KOPT-K1 (cell line): ENCODE results near the gene CLEC12A.
"Not testable (repeated sequence)": the region's sequence is repeated elsewhere in the genome, so short reads cannot be mapped to it uniquely, and the experiment has no call there.

Source experiments
- H3K27ac ChIP-seq: fragments of 200-600 bp; sonication (generic); 2 replicates; pipeline ENCODE4 v1.5.1; 2016; ENCODE audit warnings: antibody characterized with exemption, mild to moderate bottlenecking, low read depth, low read length; ENCODE audit not compliant: poor library complexity, severe bottlenecking
- H3K36me3 ChIP-seq: fragments of 200-600 bp; sonication (generic); 2 replicates; pipeline ENCODE4 v1.5.1; 2017; ENCODE audit warnings: antibody characterized with exemption, mild to moderate bottlenecking, low read length, moderate library complexity; ENCODE audit not compliant: insufficient read depth
- H3K9me3 ChIP-seq: fragments of 200-600 bp; sonication (generic); 2 replicates; pipeline ENCODE4 v1.5.1; 2017; ENCODE audit warnings: antibody characterized with exemption, low read length, mild to moderate bottlenecking; ENCODE audit not compliant: insufficient read depth, poor library complexity, severe bottlenecking

CLEC12A gene

GRCh38 chr12:9992296-9992695, 21.1 kb downstream of the CLEC12A start:
- Histone ChIP-seq H3K36me3 (no peaks in the 10 kb centered on the region), H3K9me3 (no peaks in the 10 kb centered on the region), H3K27ac (no peak overlapping the region)

GRCh38 chr12:9999016-9999415, 27.8 kb downstream of the CLEC12A start, which contains the start of gene CLEC1B:
Gene CLEC1B, minus strand, starts transcription at chr12:9999121. Its CDS starts 21 bp downstream, at chr12:9999100.
- H3K27ac ChIP-seq: no peak within 1 kb of the TSS

GRCh38 chr12:10001171-10001776, 30.1 kb downstream of the CLEC12A start:
- H3K36me3 ChIP-seq: no peaks in the 10 kb centered on the region
- no peaks in the 10 kb centered on the region for H3K9me3 ChIP-seq
- no peak overlapping the region for H3K27ac ChIP-seq

More at GRCh38 chr12:9999016-9999415, 27.8 kb downstream of the CLEC12A start, which contains the start of gene CLEC1B:
- no peaks in the 10 kb centered on the region for H3K36me3 ChIP-seq
- no peaks in the 10 kb centered on the region for H3K9me3 ChIP-seq

- Histone ChIP-seq H3K9me3 (no peaks in the 10 kb centered on the region), H3K27ac (no peak overlapping the region), H3K36me3 (no peaks in the 10 kb centered on the region)
Measured at GRCh38 chr12:10012630-10013330, 41.6 kb downstream of the CLEC12A start.

- Histone ChIP-seq H3K27ac (no peak overlapping the region), H3K9me3 (no peaks in the 10 kb centered on the region), H3K36me3 (no peaks in the 10 kb centered on the region)
Measured at GRCh38 chr12:10015450-10015849, 44.2 kb downstream of the CLEC12A start.

DNA sequence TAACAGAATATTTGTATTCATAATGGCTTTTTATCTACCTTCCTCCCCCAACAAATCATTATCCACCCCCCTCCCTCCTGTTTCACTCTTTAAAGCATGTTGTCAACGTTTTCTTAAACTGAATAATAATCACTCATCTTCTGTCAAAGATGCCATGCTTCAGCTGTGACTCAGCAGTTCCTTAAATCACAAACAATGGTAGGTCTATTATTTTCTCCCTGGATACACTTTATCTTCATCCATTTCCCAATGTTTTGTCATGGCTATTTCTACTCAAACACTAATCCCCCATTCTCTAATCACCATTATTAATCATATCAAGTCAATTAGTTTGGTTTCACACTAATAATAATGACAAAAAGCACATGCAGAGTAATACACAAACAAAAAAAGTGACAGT, 45.7 kb downstream of the CLEC12A start:
- Histone ChIP-seq H3K9me3 (no peaks in the 10 kb centered on the region), H3K36me3 (no peaks in the 10 kb centered on the region), H3K27ac (peak overlapping the region; percentile 35)

DNA sequence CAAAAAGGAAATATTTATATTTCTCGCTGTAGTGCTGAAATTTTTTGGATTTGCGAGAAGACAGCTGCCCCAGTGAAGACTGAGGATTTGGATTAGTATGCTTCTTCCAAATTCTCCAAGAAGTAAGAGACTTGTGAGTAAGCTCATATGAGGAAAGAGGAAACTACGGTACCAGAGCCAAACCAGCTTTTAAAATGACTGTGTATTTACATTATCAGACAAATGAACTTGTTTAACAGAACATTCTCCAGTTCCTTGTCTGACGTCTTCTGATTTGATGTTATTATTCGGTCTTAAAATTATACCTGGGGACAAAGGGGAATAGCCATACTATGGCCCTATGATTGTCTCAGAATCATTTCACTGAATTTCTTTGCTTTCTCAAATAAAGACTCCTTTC, 47.2 kb downstream of the CLEC12A start:
- Histone ChIP-seq H3K9me3 (no peaks in the 10 kb centered on the region), H3K27ac (no peak overlapping the region)

DNA sequence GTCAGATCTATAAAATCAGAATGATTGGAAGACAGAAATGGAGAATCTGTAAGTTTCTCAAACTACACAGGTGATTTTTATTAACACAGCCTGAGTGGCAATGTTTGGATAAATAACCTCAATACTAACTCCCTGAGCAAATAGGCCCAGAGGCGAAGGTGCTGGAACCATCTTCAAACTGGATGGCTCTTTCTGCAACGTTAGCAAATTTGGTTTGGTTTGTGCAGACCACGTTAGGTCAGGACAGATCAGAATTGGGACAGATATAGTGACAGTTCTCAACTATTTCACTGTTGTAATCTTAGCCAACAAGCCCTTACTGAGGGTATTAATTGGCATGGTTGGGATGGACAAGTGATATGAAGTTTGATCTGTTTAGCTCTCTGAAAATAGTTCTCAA, 50.1 kb downstream of the CLEC12A start:
- H3K27ac ChIP-seq: no peak overlapping the region
- H3K36me3 ChIP-seq: no peaks in the 10 kb centered on the region

More for the DNA sequence above, 47.2 kb downstream of the CLEC12A start:
- no peaks in the 10 kb centered on the region for H3K36me3 ChIP-seq

DNA sequence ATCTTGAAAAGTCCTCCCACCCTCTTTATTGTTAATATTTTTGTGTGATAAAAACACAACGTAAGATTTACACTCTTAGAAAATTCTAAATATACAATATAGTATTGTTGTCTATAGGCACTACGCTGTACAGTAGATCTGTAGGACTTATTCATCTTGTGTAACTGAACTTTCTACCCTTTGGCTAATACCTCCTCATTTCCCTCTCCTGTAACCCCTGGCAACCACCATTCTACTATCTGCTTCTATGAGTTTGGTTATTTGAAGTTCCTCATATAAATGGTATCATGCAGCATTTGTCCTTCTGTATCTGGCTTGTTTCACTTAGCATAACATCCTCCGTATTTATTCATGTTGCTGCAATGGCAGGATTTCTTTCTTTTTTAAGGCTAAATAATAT, 54.0 kb downstream of the CLEC12A start:
- H3K27ac ChIP-seq: no peak overlapping the region
- H3K36me3 ChIP-seq: no peaks in the 10 kb centered on the region

More for the DNA sequence above, 50.1 kb downstream of the CLEC12A start:
- H3K9me3 ChIP-seq: no peaks in the 10 kb centered on the region

GRCh38 chr12:10026666-10027065, 55.5 kb downstream of the CLEC12A start:
- H3K36me3 ChIP-seq, H3K27ac ChIP-seq, H3K9me3 ChIP-seq: not testable (repeated sequence)

More for the DNA sequence above, 54.0 kb downstream of the CLEC12A start:
- no peaks in the 10 kb centered on the region for H3K9me3 ChIP-seq

GRCh38 chr12:10027311-10027710, 56.1 kb downstream of the CLEC12A start:
- no peaks in the 10 kb centered on the region for H3K9me3 ChIP-seq
- H3K36me3 ChIP-seq: no peaks in the 10 kb centered on the region
- H3K27ac ChIP-seq: no peak overlapping the region

DNA sequence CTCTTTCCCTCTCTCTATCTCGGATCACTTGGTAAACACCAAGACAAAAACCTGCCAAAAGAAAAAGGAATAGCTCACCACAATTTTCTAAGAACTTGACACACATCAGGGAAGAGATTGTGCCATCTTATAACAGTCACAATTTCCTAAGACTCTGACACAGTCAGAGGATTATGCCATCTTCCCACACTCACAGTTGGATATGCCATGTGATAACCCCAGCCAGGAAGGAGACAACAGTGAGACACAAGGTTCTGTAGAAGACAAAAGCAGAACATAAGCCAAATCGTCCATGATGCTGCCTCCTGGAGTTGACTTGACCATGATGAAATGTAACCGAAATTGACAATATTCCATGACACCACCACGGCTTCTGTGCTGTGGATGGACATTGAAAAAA, 56.5 kb downstream of the CLEC12A start:
- Histone ChIP-seq H3K9me3 (no peaks in the 10 kb centered on the region), H3K36me3 (no peaks in the 10 kb centered on the region), H3K27ac (no peak overlapping the region)

DNA sequence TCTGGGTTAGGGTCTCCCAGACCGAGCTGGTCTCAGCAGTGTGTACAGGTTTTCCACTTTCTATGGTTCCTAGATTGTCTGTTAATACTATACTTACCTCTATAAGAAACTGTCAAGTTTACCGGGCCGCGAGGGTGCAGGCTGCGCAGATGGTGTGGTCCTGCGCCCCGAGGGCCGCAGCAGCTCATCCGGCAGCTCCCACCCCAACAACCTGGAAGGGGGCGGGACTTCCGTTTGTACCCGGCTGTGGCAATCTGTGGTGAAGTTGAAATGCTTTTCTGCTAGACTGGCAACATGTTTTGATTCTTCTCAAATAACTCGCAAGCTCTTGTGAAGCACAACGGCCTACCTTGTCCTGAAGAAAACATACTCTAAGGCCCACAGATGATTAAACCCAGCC, 59.2 kb downstream of the CLEC12A start, which contains the start of gene CLEC9A:
CLEC9A (plus strand) TSS at position 237 of the 400 bp plus-strand sequence. CDS start 22,006 bp downstream, outside the sequence.
- H3K27ac ChIP-seq: no peak within 1 kb of the TSS
- H3K36me3 ChIP-seq: no peaks in the 10 kb centered on the region
- no peaks in the 10 kb centered on the region for H3K9me3 ChIP-seq

- no peak overlapping the region for H3K27ac ChIP-seq
- no peaks in the 10 kb centered on the region for H3K36me3 ChIP-seq
- H3K9me3 ChIP-seq: no peaks in the 10 kb centered on the region
Measured at GRCh38 chr12:10031321-10031720, 60.1 kb downstream of the CLEC12A start.

DNA sequence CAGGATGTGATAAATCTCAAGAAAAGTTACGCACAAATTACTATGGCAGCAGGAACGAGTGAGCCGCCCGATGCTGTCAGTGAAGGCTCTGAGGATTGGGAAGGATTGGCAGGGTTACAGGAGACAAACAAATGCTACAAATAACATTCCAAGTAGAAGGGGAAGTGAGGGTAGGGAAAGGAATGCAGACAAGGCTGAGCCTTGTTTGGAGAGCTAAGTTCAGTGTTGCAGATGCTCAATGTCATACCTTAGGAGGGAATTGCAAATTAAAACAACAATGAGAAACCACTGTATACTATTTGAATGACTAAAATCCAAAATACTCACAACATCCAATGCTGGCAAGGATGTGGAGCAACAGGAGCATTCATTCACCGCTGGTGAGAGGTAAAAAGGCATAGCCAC, 60.6 kb downstream of the CLEC12A start:
- no peak overlapping the region for H3K27ac ChIP-seq
- no peaks in the 10 kb centered on the region for H3K9me3 ChIP-seq
- no peaks in the 10 kb centered on the region for H3K36me3 ChIP-seq
